OCI-LY3 (cell line): ENCODE results near the gene HRH1.

Experiments used
- EZH2phosphoT487 ChIP-seq: fragments of 200-600 bp; shearing (Covaris generic); IDR thresholded peaks from 2 replicates; pipeline ENCODE4 v1.6.1; 2018; ENCODE audit warnings: antibody characterized with exemption, mixed run types, low read depth
- TF ChIP-seq, protein P1 (sequence below): fragments of 200-600, 300-600 bp; sonication (generic); IDR thresholded peaks from 2 replicates; pipeline ENCODE4 v1.5.1; 2014; ENCODE audit warnings: antibody characterized with exemption, low read length, low read depth

- no peak for TF ChIP-seq EZH2phosphoT487
- TF ChIP-seq, protein P1, sequence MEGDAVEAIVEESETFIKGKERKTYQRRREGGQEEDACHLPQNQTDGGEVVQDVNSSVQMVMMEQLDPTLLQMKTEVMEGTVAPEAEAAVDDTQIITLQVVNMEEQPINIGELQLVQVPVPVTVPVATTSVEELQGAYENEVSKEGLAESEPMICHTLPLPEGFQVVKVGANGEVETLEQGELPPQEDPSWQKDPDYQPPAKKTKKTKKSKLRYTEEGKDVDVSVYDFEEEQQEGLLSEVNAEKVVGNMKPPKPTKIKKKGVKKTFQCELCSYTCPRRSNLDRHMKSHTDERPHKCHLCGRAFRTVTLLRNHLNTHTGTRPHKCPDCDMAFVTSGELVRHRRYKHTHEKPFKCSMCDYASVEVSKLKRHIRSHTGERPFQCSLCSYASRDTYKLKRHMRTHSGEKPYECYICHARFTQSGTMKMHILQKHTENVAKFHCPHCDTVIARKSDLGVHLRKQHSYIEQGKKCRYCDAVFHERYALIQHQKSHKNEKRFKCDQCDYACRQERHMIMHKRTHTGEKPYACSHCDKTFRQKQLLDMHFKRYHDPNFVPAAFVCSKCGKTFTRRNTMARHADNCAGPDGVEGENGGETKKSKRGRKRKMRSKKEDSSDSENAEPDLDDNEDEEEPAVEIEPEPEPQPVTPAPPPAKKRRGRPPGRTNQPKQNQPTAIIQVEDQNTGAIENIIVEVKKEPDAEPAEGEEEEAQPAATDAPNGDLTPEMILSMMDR, result no peak
These were observed 16.7 kb upstream of the HRH1 start for GRCh38 chr3:11137627-11137959.
